ENCODE results near the gene CPAMD8.
"Not testable (repeated sequence)": the region's sequence is repeated elsewhere in the genome, so short reads cannot be mapped to it uniquely, and the experiment has no call there.

Gene CPAMD8

DNA sequence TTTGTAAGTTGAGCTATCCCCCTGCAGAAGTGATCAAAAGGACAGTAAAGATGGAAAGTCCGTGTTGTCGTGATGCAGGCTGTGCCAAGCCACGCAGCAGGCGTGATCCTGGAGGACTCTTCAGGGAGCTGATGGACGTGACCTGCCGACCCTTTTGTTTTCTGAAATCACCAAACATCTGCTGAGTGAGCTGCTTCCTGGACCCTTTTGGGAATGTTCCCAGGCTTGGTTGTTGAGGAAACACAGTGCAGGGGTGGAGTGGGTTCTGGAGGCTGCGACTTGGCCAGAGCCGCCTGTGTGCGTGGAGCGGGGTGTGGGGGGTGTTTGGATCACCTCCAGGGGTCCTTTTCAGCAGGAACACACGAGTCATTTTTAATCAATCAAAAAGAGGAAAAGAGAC is 15.4 kb upstream of the CPAMD8 start:
- no peak for DNase-seq (ENCODE audit: low read depth in 2 of 2)

- no peak for DNase-seq (ENCODE audit: low read depth in 2 of 2)
Measured at GRCh38 chr19:17037966-17038500, 11.4 kb upstream of the CPAMD8 start.

GRCh38 chr19:17037184-17037583 is 10.6 kb upstream of the CPAMD8 start:
- DNase-seq (ENCODE audit: low read depth in 2 of 2) = no peak

- no peak for DNase-seq (ENCODE audit: low read depth in 2 of 2)
Measured at GRCh38 chr19:17036640-17037039, 10.0 kb upstream of the CPAMD8 start.

DNA sequence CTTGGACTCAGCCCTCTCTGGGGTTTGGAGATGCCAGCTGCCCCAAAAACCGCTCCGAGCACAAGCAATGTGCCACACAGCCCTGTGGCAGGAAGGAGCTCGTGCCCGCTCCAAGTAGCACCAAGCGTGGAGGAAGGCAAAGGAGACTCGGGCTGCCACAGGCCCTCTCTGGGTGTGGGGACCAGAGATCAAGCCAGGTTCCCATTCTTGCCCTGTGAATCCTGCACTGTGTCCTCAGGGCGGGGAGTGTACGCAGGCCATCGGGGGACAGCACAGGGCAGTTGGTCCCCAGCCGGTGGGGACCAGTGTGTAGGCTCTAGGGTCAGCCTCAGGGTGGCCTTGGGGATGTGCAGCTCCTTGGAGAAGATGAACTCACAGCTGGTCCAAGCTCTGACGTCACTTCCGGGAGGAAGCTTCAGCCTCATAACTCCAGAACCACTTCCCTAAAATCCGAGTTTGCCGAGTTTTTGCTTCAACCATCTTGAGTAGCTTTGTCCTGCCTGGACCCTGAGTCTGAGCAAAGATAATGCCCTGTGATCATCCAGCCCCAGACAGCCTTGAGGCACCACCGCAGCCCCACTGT is 9.3 kb upstream of the CPAMD8 start:
- DNase-seq (ENCODE audit: low read depth in 2 of 2) = no peak

GRCh38 chr19:17031741-17032140 is 5.1 kb upstream of the CPAMD8 start:
- DNase-seq (ENCODE audit: low read depth in 2 of 2) = no peak

GRCh38 chr19:17027535-17027975 is 945 bp upstream of the CPAMD8 start:
- DNase-seq (ENCODE audit: low read depth in 2 of 2) = no peak

DNA sequence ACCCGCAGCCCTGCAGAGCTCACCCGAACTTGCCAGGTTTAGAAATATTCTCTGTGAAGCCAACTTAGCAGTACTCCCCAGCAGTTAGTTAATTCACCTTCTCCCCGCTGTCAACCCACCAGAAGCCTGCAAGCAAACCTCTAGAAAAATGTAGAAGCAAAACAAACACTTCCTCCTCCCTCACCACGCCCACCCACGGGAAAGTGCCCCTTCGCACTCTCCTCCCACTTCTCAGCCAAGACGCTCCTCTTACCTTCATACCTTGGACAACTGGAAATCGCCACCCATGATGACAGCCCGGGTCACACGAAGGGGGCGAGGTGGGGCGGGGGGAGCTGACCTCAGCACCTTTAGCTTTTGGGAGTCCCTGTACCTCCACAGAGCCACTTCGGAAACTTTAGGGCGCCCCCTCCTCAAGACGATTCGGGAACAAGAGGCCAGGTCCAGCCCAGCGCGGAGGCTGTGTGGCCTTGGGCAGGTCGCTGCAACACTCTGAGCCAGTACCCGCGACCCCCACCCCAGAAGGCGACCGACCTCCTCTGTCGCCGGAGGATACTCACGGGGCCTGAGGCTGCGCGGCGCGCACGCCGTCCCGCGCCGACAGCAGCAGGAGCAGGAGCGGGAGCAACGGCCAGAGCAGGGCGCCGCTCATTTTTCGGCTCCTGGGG is 485 bp downstream of the CPAMD8 start:
- no peak for DNase-seq (ENCODE audit: low read depth in 2 of 2)

DNA sequence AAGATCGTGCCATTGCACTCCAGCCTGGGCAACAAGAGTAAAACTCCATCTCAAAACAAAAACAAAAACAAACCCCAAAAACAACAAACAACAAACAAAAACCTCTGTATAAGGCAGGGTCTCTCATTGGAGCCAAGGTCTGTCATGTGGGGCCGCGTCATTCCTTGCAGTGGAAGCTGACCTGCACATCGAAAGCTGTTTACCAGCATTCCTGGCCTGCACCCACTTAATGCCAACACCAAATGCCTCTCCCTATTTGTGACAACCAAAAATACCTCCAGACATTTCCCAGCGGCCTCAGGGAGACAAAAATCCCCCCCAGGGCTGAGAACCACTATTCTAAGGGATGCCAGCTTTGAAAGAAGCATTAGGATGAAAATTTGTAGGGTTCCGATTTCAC is 1.2 kb downstream of the CPAMD8 start:
- DNase-seq (ENCODE audit: low read depth in 2 of 2) = no peak

DNA sequence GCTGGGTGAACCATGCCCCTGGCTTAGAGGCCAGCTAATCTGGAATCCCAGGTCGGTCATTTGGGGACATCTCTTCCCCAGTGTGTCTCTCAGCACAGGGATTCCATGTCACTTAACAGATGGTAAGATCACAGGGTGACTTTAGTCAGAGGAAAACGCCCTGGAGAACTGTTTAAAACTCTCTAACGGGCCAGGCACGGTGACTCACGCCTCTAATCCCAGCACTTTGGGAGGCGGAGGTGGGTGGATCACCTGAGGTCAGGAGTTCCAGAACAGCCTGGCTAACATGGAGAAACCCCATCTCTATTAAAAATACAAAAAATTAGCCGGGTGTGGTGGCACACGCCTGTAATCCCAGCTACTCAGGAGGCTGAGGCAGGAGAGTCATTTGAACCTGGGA is 1.7 kb downstream of the CPAMD8 start:
- DNase-seq (ENCODE audit: low read depth in 2 of 2) = not testable (repeated sequence)

- no peak for DNase-seq (ENCODE audit: low read depth in 2 of 2)
Measured at GRCh38 chr19:17023805-17024204, 2.8 kb downstream of the CPAMD8 start.

- no peak for DNase-seq (ENCODE audit: low read depth in 2 of 2)
Measured at GRCh38 chr19:17022738-17023137, 3.9 kb downstream of the CPAMD8 start.

- DNase-seq (ENCODE audit: low read depth in 2 of 2) = no peak
Measured at GRCh38 chr19:17021793-17022590, 4.6 kb downstream of the CPAMD8 start.

DNA sequence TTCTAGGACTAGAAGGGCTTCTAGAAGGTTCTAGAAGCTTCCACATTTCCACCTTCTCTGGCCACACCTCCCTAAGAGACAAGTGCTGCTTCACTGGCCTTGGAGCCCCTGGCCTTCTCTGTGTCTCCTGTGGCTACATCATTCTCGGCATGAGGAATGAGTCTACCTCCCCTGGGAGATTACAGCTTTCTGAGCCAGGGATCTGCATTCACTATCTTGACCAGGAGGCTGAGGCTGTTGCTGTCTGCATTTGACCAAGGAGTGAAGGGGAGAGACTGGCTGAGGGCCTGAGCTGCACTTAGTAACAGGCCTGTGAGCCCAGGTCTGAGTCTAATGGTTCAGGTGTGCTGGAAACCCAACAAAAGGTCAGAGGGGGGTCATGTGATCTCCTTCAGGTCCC is 5.3 kb downstream of the CPAMD8 start:
- DNase-seq (ENCODE audit: low read depth in 2 of 2) = no peak

DNA sequence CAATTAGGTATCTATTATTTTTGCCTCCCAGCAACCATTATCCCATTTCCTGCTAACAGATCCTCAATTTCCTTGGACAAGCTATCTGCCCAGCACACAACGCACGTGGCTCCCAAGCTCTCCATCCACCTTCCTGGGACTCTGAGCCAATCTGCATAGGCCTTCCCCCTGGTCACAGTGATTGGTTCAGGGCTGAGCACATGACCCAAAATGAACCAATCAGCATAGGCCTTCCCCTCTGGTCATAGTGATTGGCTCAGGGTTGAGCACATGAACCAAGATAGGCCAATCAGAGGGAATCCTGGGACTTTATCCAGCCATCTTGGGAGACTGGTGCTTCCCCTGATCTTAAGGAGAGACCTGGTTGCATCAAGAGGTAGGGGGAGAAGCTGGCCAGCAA is 5.8 kb downstream of the CPAMD8 start:
- no peak for DNase-seq (ENCODE audit: low read depth in 2 of 2)

- DNase-seq (ENCODE audit: low read depth in 2 of 2) = no peak
Measured at GRCh38 chr19:17020385-17020784, 6.2 kb downstream of the CPAMD8 start.

- not testable (repeated sequence) for DNase-seq (ENCODE audit: low read depth in 2 of 2)
Measured at GRCh38 chr19:17014212-17014861, 12.3 kb downstream of the CPAMD8 start.

DNA sequence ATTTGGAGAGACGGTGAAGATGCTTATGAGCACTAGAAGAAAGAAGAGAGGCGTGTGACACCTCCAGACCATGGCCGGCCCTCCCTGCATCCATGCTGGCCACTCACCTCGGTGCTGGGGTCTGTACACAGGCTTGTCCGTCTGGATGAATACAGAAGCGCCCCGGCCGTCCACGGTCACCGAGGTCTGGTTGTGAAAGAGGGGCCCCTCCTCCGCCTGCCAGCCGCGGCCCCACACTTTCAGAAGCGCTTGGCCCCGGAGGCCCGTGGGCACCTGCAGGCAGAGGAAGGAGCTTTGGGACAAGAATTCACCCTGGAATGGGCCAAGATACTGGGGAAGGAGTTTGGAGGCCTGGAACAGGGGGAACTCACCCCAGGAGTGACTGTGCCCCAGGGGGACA is 15.1 kb downstream of the CPAMD8 start:
- DNase-seq (ENCODE audit: low read depth in 2 of 2) = no peak

- no peak for DNase-seq (ENCODE audit: low read depth in 2 of 2)
Measured at GRCh38 chr19:17006579-17006978, 20.0 kb downstream of the CPAMD8 start.

DNA sequence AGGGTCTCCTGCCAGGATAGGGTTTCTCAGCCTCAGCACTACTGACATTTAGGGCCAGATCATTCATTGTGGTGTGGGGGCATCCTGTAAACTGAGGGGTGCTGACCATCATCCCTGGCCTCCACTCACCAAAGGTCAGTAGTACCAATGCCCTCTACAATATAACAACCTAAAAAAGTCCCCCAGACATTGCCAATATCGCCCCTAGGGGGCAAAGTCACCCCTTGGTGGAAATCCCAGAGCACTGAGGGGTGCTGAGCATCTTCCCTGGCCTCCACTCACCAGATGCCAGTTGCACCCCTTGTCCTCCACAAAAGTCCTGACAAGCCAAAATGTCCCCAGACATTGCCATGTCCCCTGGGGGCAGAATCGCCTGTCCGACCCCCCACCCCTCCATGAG is 21.6 kb downstream of the CPAMD8 start:
- no peak for DNase-seq (ENCODE audit: low read depth in 2 of 2)

- no peak for DNase-seq (ENCODE audit: low read depth in 2 of 2)
Measured at GRCh38 chr19:17004386-17004785, 22.2 kb downstream of the CPAMD8 start.

DNA sequence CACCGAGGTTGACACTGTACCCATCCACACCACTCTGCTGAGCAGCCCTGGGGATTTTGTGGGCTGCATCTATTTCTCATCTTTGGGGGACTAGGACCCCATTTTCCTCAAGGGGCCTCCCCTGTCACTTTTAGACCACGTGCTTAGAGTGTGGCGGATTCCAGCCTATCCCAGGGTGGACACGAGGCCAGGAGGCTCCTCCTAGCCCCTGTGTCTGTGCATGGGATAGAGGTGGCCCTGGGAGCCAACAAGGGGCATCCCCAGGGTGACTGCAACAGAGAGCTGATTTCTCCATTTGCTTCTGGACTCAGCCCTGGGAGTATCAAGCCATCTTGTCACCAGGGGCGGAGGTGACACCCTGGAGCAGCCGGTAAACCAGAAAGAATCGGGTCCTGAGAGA is 24.2 kb downstream of the CPAMD8 start:
- no peak for DNase-seq (ENCODE audit: low read depth in 2 of 2)
